Measurements from ENCODE around the gene IL12RB2. TPM values are rescaled to one million over a fixed set of nuclear protein-coding genes. Genes with fewer than 3 reads are reported as not detected.
A peak's percentile ranks its signal among the peaks of the same experiment; 100 is the strongest.

The IL12RB2 gene
- total RNA-seq, 1 donor from 2014 or later: 12.2 TPM

- no peak for DNase-seq
Measured at GRCh38 chr1:67314696-67315095, 7.0 kb downstream of the IL12RB2 start.

GRCh38 chr1:67316180-67316902 lies 8.7 kb downstream of the IL12RB2 start:
- DNase-seq: no peak

- no peak for DNase-seq
Measured at GRCh38 chr1:67316918-67317317, 9.2 kb downstream of the IL12RB2 start.

- DNase-seq: no peak
Measured at GRCh38 chr1:67317803-67318202, 10.1 kb downstream of the IL12RB2 start.

- DNase-seq: no peak
Measured at GRCh38 chr1:67322442-67322841, 14.8 kb downstream of the IL12RB2 start.

- no peak for DNase-seq
Measured at GRCh38 chr1:67323087-67323486, 15.4 kb downstream of the IL12RB2 start.

GRCh38 chr1:67324068-67324467 lies 16.4 kb downstream of the IL12RB2 start:
- DNase-seq: no peak

GRCh38 chr1:67327864-67328466 lies 20.3 kb downstream of the IL12RB2 start:
- no peak for DNase-seq

GRCh38 chr1:67332653-67333529 lies 25.2 kb downstream of the IL12RB2 start:
- DNase-seq: no peak

GRCh38 chr1:67333603-67334002 lies 25.9 kb downstream of the IL12RB2 start:
- no peak for DNase-seq

- DNase-seq: no peak
Measured at GRCh38 chr1:67335411-67335810, 27.7 kb downstream of the IL12RB2 start.

- no peak for DNase-seq
Measured at GRCh38 chr1:67336157-67336556, 28.5 kb downstream of the IL12RB2 start.

GRCh38 chr1:67336783-67337182 lies 29.1 kb downstream of the IL12RB2 start:
- no peak for DNase-seq

GRCh38 chr1:67338642-67339041 lies 31.0 kb downstream of the IL12RB2 start:
- DNase-seq: no peak

- no peak for DNase-seq
Measured at GRCh38 chr1:67339623-67340343, 32.1 kb downstream of the IL12RB2 start.

GRCh38 chr1:67342076-67342890 lies 34.6 kb downstream of the IL12RB2 start:
- DNase-seq: no peak

- no peak for DNase-seq
Measured at GRCh38 chr1:67345556-67345955, 37.9 kb downstream of the IL12RB2 start.

- no peak for DNase-seq
Measured at GRCh38 chr1:67346982-67347381, 39.3 kb downstream of the IL12RB2 start.

GRCh38 chr1:67347688-67348472 lies 40.2 kb downstream of the IL12RB2 start:
- DNase-seq: peak; percentile 35

- no peak for DNase-seq
Measured at GRCh38 chr1:67348586-67349252, 41.0 kb downstream of the IL12RB2 start.
